Heart left ventricle (tissue), 16 donors: ENCODE data around the gene ENO1. TPM values are rescaled to one million over a fixed set of nuclear protein-coding genes. Genes with fewer than 3 reads are reported as not detected.
A peak's percentile ranks its signal among the peaks of the same experiment; 100 is the strongest.
"Not testable (repeated sequence)": the region's sequence is repeated elsewhere in the genome, so short reads cannot be mapped to it uniquely, and the experiment has no call there.

Experiments used
- ATAC-seq, 4 donors: fragments of 200-7000 bp; cut with Tn5 transposase; one replicate each; pipeline ENCODE4 v1.9.1; 2020 to 2022; ENCODE audit warnings: moderate library complexity in 4 of 4, mild to moderate bottlenecking in 3 of 4, moderate number of reproducible peaks in 1 of 4
- DNase-seq, 5 donors: peaks; one replicate each; pipeline ENCODE4 v3.0.0-alpha.2; 2020
- H3K27ac ChIP-seq, 12 donors: fragments of 200-600 bp; sonication (generic) in 4 of 12; one replicate each; pipeline versions ENCODE4 v1.5.0 to v1.8.0; 2016 to 2022; ENCODE audit warnings: mild to moderate bottlenecking in 2 of 12
- H3K27me3 ChIP-seq, 9 donors: fragments of 200-600 bp; sonication (generic) in 2 of 9; one replicate each; pipeline versions ENCODE4 v1.5.1 to v1.8.0; 2016 to 2022; ENCODE audit warnings: mild to moderate bottlenecking in 3 of 9
- H3K36me3 ChIP-seq, 9 donors: fragments of 200-600 bp; sonication (generic) in 2 of 9; one replicate each; pipeline versions ENCODE4 v1.5.0 to v1.8.0; 2018 to 2022; ENCODE audit warnings: mild to moderate bottlenecking in 2 of 9
- H3K4me1 ChIP-seq, 12 donors: fragments of 200-600 bp; sonication (generic) in 4 of 12; one replicate each; pipeline versions ENCODE4 v1.5.0 to v1.8.0; 2016 to 2022; ENCODE audit warnings: mild to moderate bottlenecking in 3 of 12
- H3K4me3 ChIP-seq, 12 donors: fragments of 200-600 bp; sonication (generic) in 4 of 12; one replicate each; pipeline versions ENCODE4 v1.5.0 to v1.8.0; 2017 to 2022; ENCODE audit warnings: mild to moderate bottlenecking in 9 of 12, moderate library complexity in 4 of 12
- H3K9me3 ChIP-seq, 12 donors: fragments of 200-600 bp; sonication (generic) in 4 of 12; one replicate each; pipeline versions ENCODE4 v1.5.0 to v1.8.0; 2016 to 2022; ENCODE audit warnings: mild to moderate bottlenecking in 1 of 12
- POLR2A ChIP-seq, 2 donors: fragments of 450-650 bp; IDR thresholded peaks; one replicate each; pipeline ENCODE4 v1.6.1; 2017; ENCODE audit warnings: antibody characterized with exemption in 2 of 2, mild to moderate bottlenecking in 2 of 2, moderate library complexity in 2 of 2
- WGBS, 4 donors: extraction: QIAGEN DNeasy Blood & Tissue Kit in 2 of 4; methylation state at CpG; one replicate each; pipeline versions ENCODE4 v1.1.5 to v1.1.7; 2013 to 2018; 5-methylcytosine and 5-hydroxymethylcytosine counted together
- intact Hi-C, 10 donors: fragments of 100-400 bp; cut with DNase I; formaldehyde crosslinking; loops; one replicate each; pipeline versions ENCODE4 v1.11.1 to v1.14.2; 2022
- polyA plus RNA-seq, 2 donors: library from polyadenylated mRNA; stranded (reverse); fragments of 200-250 nt; gene quantifications; one replicate each; pipeline ENCODE4 v1.2.3, GENCODE V29; 2013
- total RNA-seq, 9 donors: library from RNA; depleted of rRNA in 2 of 9; stranded (reverse); fragments of >200 nt in 2 of 9; fragmentation: NEBNext Ultra II Directional in 3 of 9; extraction: Animal tissue kit (Norgen Biotek cat#: 25700) in 3 of 9; gene quantifications; one replicate each; pipeline versions ENCODE4 v1.1.0 to v1.2.4, GENCODE V29; 2016 to 2023
- TF ChIP-seq, protein P1 (sequence below), 12 donors: fragments of 200-600 bp; sonication (generic) in 4 of 12; IDR thresholded peaks; one replicate each; pipeline versions ENCODE4 v1.5.0 to v1.8.0; 2018 to 2022; ENCODE audit warnings: antibody characterized with exemption in 12 of 12, mild to moderate bottlenecking in 5 of 12
- donor health status: ischemic (EF 13 %, LVEDD 7.1; RV severe dilation, severe dysfunction).
- donor health status: healthy with polysubstance abuse.
- donor health status: DM: no; HTN: yes; CAD: no.
- donor health status: DM: no; HTN: no; CAD: no.
- donor health status: ischemic (EF 25% LVEDD 6.9; RV normal size, moderate dysfunction).
- donor health status: ischemic (EF 25% LVEDD 5.7; RV mildly dilated, moderate dysfunction).
- donor health status: healthy.
- donor health status: DM: yes; HTN: yes; CAD: no.
- donor health status: ischemic (EF 35%, LVEDD 5.7; RV mildly dilated, moderate dysfunction).
- donor health status: nonischemic (EF 11% LVEDD 7.7; RV severe dilation, severe dysfunction).
- donor health status: DM: yes; HTN: yes; CAD: no.
- donor health status: PGD.
- donor health status: ischemic (EF 29% LVEDD 5.4; RV normal size, mild dysfunction).
- donor health status: nonischemic (EF 23%, LVEDD 6.1; RV moderate dilation, normal function).

The ENO1 gene
- total and polyA plus RNA-seq, 11 donors: 71.1 to 557 (median 174) TPM

DNA sequence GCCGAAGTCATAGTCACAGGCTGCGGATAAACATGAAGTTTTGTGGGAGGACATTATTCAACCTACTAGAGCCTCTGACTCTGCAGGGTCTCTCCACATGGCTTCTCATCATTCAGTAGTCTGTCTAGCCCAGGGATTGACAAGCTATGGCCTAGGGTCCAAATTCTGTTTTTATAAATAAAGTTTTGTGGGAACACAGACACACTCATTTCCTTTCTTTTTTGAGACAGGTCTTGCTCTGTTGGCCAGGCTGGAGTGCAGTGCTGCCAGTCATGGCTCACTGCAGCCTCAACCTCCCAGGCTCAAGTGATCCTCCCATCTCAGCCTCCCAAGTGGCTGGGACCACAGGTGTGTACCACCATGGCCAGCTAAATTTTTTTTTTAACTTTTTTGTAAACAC lies 8.1 kb upstream of the ENO1 start:
- Histone ChIP-seq H3K36me3 (no peaks in the 10 kb centered on the region), H3K27me3 (no peaks in the 10 kb centered on the region), H3K4me3 (no peak overlapping the region), H3K9me3 (no peaks in the 10 kb centered on the region), H3K27ac (no peak overlapping the region), H3K4me1 (peaks cover 0 to 20% (median 14%) of the 10 kb centered on the region in 12 donors)
- WGBS, 4 donors: 88 to 100% (median 96%) methylated on average over 2 of the region's 2 CpGs
- intact Hi-C loops: no loop called here
- DNase-seq (no peak), ATAC-seq (no peak)
- TF ChIP-seq, protein P1, sequence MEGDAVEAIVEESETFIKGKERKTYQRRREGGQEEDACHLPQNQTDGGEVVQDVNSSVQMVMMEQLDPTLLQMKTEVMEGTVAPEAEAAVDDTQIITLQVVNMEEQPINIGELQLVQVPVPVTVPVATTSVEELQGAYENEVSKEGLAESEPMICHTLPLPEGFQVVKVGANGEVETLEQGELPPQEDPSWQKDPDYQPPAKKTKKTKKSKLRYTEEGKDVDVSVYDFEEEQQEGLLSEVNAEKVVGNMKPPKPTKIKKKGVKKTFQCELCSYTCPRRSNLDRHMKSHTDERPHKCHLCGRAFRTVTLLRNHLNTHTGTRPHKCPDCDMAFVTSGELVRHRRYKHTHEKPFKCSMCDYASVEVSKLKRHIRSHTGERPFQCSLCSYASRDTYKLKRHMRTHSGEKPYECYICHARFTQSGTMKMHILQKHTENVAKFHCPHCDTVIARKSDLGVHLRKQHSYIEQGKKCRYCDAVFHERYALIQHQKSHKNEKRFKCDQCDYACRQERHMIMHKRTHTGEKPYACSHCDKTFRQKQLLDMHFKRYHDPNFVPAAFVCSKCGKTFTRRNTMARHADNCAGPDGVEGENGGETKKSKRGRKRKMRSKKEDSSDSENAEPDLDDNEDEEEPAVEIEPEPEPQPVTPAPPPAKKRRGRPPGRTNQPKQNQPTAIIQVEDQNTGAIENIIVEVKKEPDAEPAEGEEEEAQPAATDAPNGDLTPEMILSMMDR (IDR thresholded peaks at IDR 0.05): no peak
- no peak for TF ChIP-seq POLR2A (IDR thresholded peaks at IDR 0.05)

GRCh38 chr1:8886031-8886524 lies 7.6 kb upstream of the ENO1 start:
- 94 to 97% (median 96%) methylated on average over 9 of the region's 9 CpGs for WGBS, 4 donors
- not testable (repeated sequence) for H3K9me3 ChIP-seq, ATAC-seq

GRCh38 chr1:8884105-8884504 lies 5.6 kb upstream of the ENO1 start:
- H3K4me3 ChIP-seq, H3K36me3 ChIP-seq, H3K9me3 ChIP-seq, H3K27me3 ChIP-seq, H3K27ac ChIP-seq, intact Hi-C loops, ATAC-seq, DNase-seq: not testable (repeated sequence)
- 89 to 94% (median 92%) methylated on average over 11 to 13 of the region's 13 CpGs for WGBS, 4 donors
- H3K4me1 ChIP-seq: peaks cover 0 to 21% (median 7%) of the 10 kb centered on the region in 12 donors

More at GRCh38 chr1:8886031-8886524, 7.6 kb upstream of the ENO1 start:
- DNase-seq, intact Hi-C loops, H3K4me3 ChIP-seq, H3K27me3 ChIP-seq, H3K36me3 ChIP-seq, H3K27ac ChIP-seq: not testable (repeated sequence)
- H3K4me1 ChIP-seq: peaks cover 0 to 18% (median 14%) of the 10 kb centered on the region in 12 donors

DNA sequence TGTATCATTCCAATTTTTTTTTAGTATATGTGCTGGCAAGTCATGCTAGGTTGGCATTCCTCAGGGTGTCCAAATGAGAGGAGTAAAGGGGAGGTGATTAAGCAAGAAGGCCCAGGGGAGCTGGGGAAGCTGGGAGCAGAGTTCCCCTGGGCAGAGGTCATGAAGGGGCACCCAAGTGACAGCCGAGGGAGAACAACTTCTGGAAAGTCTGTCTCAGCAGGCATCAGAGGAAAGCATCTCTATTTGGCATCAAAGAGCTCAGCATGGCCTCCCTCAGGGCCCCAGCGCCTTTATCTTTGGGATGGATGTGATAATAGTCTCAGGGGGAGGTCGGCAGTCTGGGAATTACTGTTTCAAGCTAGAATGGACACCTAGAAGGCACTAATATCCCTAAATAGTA lies 5.0 kb upstream of the ENO1 start:
- DNase-seq: no peak
- Histone ChIP-seq H3K4me3 (no peak overlapping the region), H3K27me3 (no peaks in the 10 kb centered on the region), H3K36me3 (no peaks in the 10 kb centered on the region), H3K4me1 (peaks cover 0 to 18% (median 6%) of the 10 kb centered on the region in 12 donors), H3K27ac (peak overlapping the region in 1 of 12 donors; percentile 3), H3K9me3 (no peaks in the 10 kb centered on the region)
- ATAC-seq: no peak
- intact Hi-C loops: no loop called here
- TF ChIP-seq, protein P1 (IDR thresholded peaks at IDR 0.05): no peak
- no peak for TF ChIP-seq POLR2A (IDR thresholded peaks at IDR 0.05)
- 32 to 51% (median 44%) methylated on average over 2 to 3 of the region's 3 CpGs for WGBS, 4 donors

DNA sequence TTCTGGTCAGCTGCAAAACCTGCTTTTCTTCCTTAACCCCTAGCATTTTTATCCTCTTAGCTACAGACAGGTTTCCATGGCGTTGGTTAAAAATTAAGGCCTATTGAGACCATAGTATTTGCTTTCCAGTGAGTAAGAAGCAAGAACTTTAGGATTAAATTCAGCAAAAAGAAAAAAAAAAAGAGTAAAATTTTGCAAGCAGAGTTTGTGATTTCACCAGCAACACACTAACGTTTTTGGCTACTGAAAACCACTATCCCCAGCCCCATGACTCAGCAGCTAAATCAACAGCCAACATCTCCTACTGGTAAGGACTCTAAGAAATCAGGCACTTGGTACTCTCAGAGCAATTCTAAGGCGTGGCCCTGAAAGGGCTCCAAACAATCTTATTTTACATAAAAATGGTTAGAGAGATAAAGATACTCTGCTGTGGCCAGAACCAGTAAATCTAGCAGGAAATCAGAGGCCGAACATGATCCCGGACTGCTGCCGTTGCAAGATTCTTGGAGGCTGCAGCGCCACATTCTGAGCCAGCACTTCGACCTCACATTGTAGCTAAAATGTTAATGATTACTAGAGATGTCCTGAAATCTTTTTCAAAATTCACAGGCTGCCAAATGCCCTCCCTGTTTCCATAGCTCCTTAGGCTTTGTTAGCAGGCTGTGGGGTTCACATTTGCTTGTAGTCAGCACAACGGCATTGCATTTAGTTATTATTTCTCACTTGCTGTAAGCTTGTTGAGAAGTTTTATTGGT lies 1.6 kb upstream of the ENO1 start:
- peak overlapping the region in 11 of 12 donors; percentile 95 to 100 (median 99) for H3K27ac ChIP-seq
- 64 to 77% (median 70%) methylated on average over 9 of the region's 9 CpGs for WGBS, 4 donors
- H3K4me1 ChIP-seq: peaks cover 0 to 40% (median 30%) of the 10 kb centered on the region in 12 donors
- peak overlapping the region in 5 of 12 donors; percentile 86 to 99 (median 92) for H3K4me3 ChIP-seq
- H3K9me3 ChIP-seq: no peaks in the 10 kb centered on the region
- DNase-seq (peak in 1 of 5 donors; percentile 35), ATAC-seq (peak in 2 of 4 donors; percentile 4 to 9)
- no peaks in the 10 kb centered on the region for H3K27me3 ChIP-seq
- TF ChIP-seq POLR2A (IDR thresholded peaks at IDR 0.05): no peak
- TF ChIP-seq, protein P1 (IDR thresholded peaks at IDR 0.05): no peak
- intact Hi-C loops: no loop called here
- peaks cover 0 to 14% (median 0%) of the 10 kb centered on the region in 9 donors for H3K36me3 ChIP-seq
